Neuron (in vitro differentiated cells): ENCODE data around the gene SPECC1.
"Not testable (repeated sequence)": the region's sequence is repeated elsewhere in the genome, so short reads cannot be mapped to it uniquely, and the experiment has no call there.

Experiments
- H2AFZ ChIP-seq: one replicate; pipeline ENCODE4 v1.6.1; 2013; ENCODE audit warnings: low read depth, mild to moderate bottlenecking, inconsistent platforms, low read length, moderate library complexity
- H3K27me3 ChIP-seq: one replicate; pipeline ENCODE4 v1.6.1; 2013; ENCODE audit warnings: low read length; ENCODE audit not compliant: insufficient read depth
- H3K36me3 ChIP-seq: one replicate; pipeline ENCODE4 v1.6.1; 2013; ENCODE audit warnings: low read length; ENCODE audit not compliant: insufficient read depth
- H3K4me1 ChIP-seq: one replicate; pipeline ENCODE4 v1.6.1; 2013; ENCODE audit warnings: low read length; ENCODE audit not compliant: insufficient read depth
- H3K4me3 ChIP-seq: 2 replicates; pipeline ENCODE4 v1.5.1; 2013; ENCODE audit warnings: mild to moderate bottlenecking, low read length, moderate library complexity
- H3K9me3 ChIP-seq: one replicate; pipeline ENCODE4 v1.6.1; 2013; ENCODE audit warnings: low read length

The SPECC1 gene

GRCh38 chr17:20033415-20033814 is 24.3 kb downstream of the SPECC1 start:
- H3K36me3 ChIP-seq, result no peaks in the 10 kb centered on the region
- H3K9me3 ChIP-seq, result no peaks in the 10 kb centered on the region
- no peaks in the 10 kb centered on the region for H3K27me3 ChIP-seq
- H2AFZ ChIP-seq, result no peak overlapping the region
- no peaks in the 10 kb centered on the region for H3K4me1 ChIP-seq
- no peak overlapping the region for H3K4me3 ChIP-seq

- H3K4me3 ChIP-seq, result no peak overlapping the region
- no peak overlapping the region for H2AFZ ChIP-seq
- no peaks in the 10 kb centered on the region for H3K4me1 ChIP-seq
- no peaks in the 10 kb centered on the region for H3K9me3 ChIP-seq
- H3K27me3 ChIP-seq, result no peaks in the 10 kb centered on the region
- H3K36me3 ChIP-seq, result no peaks in the 10 kb centered on the region
These were observed 26.3 kb downstream of the SPECC1 start for GRCh38 chr17:20035501-20035900.

GRCh38 chr17:20037286-20037685 is 28.1 kb downstream of the SPECC1 start:
- H3K27me3 ChIP-seq, H3K36me3 ChIP-seq, H3K4me1 ChIP-seq, H3K9me3 ChIP-seq, H2AFZ ChIP-seq, H3K4me3 ChIP-seq: not testable (repeated sequence)

- Histone ChIP-seq H2AFZ (no peak overlapping the region), H3K27me3 (no peaks in the 10 kb centered on the region), H3K4me3 (no peak overlapping the region), H3K36me3 (no peaks in the 10 kb centered on the region), H3K9me3 (no peaks in the 10 kb centered on the region), H3K4me1 (no peaks in the 10 kb centered on the region)
These were observed 29.9 kb downstream of the SPECC1 start for GRCh38 chr17:20039037-20039436.

- H3K27me3 ChIP-seq, result no peaks in the 10 kb centered on the region
- no peaks in the 10 kb centered on the region for H3K9me3 ChIP-seq
- H3K4me3 ChIP-seq, result no peak overlapping the region
- H3K36me3 ChIP-seq, result no peaks in the 10 kb centered on the region
- H2AFZ ChIP-seq, result no peak overlapping the region
- H3K4me1 ChIP-seq, result no peaks in the 10 kb centered on the region
These were observed 31.1 kb downstream of the SPECC1 start for GRCh38 chr17:20040216-20040615.

- H2AFZ ChIP-seq, result no peak overlapping the region
- no peaks in the 10 kb centered on the region for H3K9me3 ChIP-seq
- H3K4me1 ChIP-seq, result no peaks in the 10 kb centered on the region
- no peaks in the 10 kb centered on the region for H3K36me3 ChIP-seq
- H3K4me3 ChIP-seq, result no peak overlapping the region
- H3K27me3 ChIP-seq, result no peaks in the 10 kb centered on the region
These were observed 33.9 kb downstream of the SPECC1 start for GRCh38 chr17:20043021-20043420.

GRCh38 chr17:20045476-20045875 is 36.3 kb downstream of the SPECC1 start:
- Histone ChIP-seq H3K9me3 (no peaks in the 10 kb centered on the region), H3K36me3 (no peaks in the 10 kb centered on the region), H3K4me3 (no peak overlapping the region), H2AFZ (no peak overlapping the region), H3K27me3 (no peaks in the 10 kb centered on the region), H3K4me1 (no peaks in the 10 kb centered on the region)

GRCh38 chr17:20046629-20047028 is 37.5 kb downstream of the SPECC1 start:
- H3K9me3 ChIP-seq, result no peaks in the 10 kb centered on the region
- H3K4me1 ChIP-seq, result no peaks in the 10 kb centered on the region
- no peak overlapping the region for H3K4me3 ChIP-seq
- no peaks in the 10 kb centered on the region for H3K27me3 ChIP-seq
- no peaks in the 10 kb centered on the region for H3K36me3 ChIP-seq
- no peak overlapping the region for H2AFZ ChIP-seq

GRCh38 chr17:20051624-20052023 is 42.5 kb downstream of the SPECC1 start:
- Histone ChIP-seq H2AFZ (no peak overlapping the region), H3K4me1 (no peaks in the 10 kb centered on the region), H3K9me3 (no peaks in the 10 kb centered on the region), H3K4me3 (no peak overlapping the region), H3K36me3 (no peaks in the 10 kb centered on the region), H3K27me3 (no peaks in the 10 kb centered on the region)

GRCh38 chr17:20053361-20053964 is 44.3 kb downstream of the SPECC1 start:
- Histone ChIP-seq H2AFZ (no peak overlapping the region), H3K4me3 (no peak overlapping the region), H3K36me3 (no peaks in the 10 kb centered on the region), H3K4me1 (no peaks in the 10 kb centered on the region), H3K27me3 (no peaks in the 10 kb centered on the region), H3K9me3 (no peaks in the 10 kb centered on the region)

- no peaks in the 10 kb centered on the region for H3K36me3 ChIP-seq
- no peaks in the 10 kb centered on the region for H3K27me3 ChIP-seq
- no peak overlapping the region for H2AFZ ChIP-seq
- no peak overlapping the region for H3K4me3 ChIP-seq
- no peaks in the 10 kb centered on the region for H3K9me3 ChIP-seq
- peaks cover 9% of the 10 kb centered on the region for H3K4me1 ChIP-seq
These were observed 50.6 kb downstream of the SPECC1 start for GRCh38 chr17:20059728-20060188.

- no peaks in the 10 kb centered on the region for H3K27me3 ChIP-seq
- peaks cover 9% of the 10 kb centered on the region for H3K4me1 ChIP-seq
- no peaks in the 10 kb centered on the region for H3K9me3 ChIP-seq
- H3K36me3 ChIP-seq, result no peaks in the 10 kb centered on the region
- no peak overlapping the region for H2AFZ ChIP-seq
- no peak overlapping the region for H3K4me3 ChIP-seq
These were observed 54.8 kb downstream of the SPECC1 start for GRCh38 chr17:20063665-20064648.

GRCh38 chr17:20066253-20066652 is 57.1 kb downstream of the SPECC1 start:
- H3K9me3 ChIP-seq, result no peaks in the 10 kb centered on the region
- no peaks in the 10 kb centered on the region for H3K36me3 ChIP-seq
- H3K27me3 ChIP-seq, result peaks cover 2% of the 10 kb centered on the region
- H3K4me3 ChIP-seq, result no peak overlapping the region
- H2AFZ ChIP-seq, result no peak overlapping the region
- H3K4me1 ChIP-seq, result peaks cover 9% of the 10 kb centered on the region
